Keratinocyte (primary cell): Measurements from ENCODE around the gene CCDC170. TPM values are rescaled to one million over a fixed set of nuclear protein-coding genes. Genes with fewer than 3 reads are reported as not detected.
"Not testable (repeated sequence)": the region's sequence is repeated elsewhere in the genome, so short reads cannot be mapped to it uniquely, and the experiment has no call there.

Experiments used
- DNase-seq: peaks from one replicate; pipeline ENCODE4 v3.0.0-alpha.2; 2011; ENCODE audit warnings: low read depth, missing footprints, low spot score
- FAIRE-seq: peaks from 2 replicates; lab custom pipeline; 2011; peaks lifted over from hg19 to GRCh38; lab: Jason Lieb, UNC
- H2AFZ ChIP-seq: 2 replicates; pipeline ENCODE4 v1.6.0; 2012; ENCODE audit warnings: low read length, control low read depth, inconsistent platforms; ENCODE audit not compliant: control insufficient read depth
- H3K27ac ChIP-seq: 2 replicates; pipeline ENCODE4 v1.5.1; 2011; ENCODE audit warnings: low read length; ENCODE audit not compliant: control insufficient read depth, insufficient read depth
- H3K27me3 ChIP-seq: 3 replicates; pipeline ENCODE4 v1.6.0; 2011; ENCODE audit warnings: low read length; ENCODE audit not compliant: control insufficient read depth, insufficient read depth; ENCODE audit errors: extremely low read depth
- H3K36me3 ChIP-seq, 2 experiments: 2 replicates in 1 of 2; 3 replicates in 1 of 2; pipeline ENCODE4 v1.5.1; 2011; ENCODE audit warnings: low read length in 2 of 2, mild to moderate bottlenecking in 1 of 2; ENCODE audit not compliant: control insufficient read depth in 2 of 2, insufficient read depth in 2 of 2; ENCODE audit errors: extremely low read depth in 1 of 2
- H3K4me1 ChIP-seq: 3 replicates; pipeline ENCODE4 v1.5.1; 2011; ENCODE audit warnings: low read length; ENCODE audit not compliant: control insufficient read depth, insufficient read depth; ENCODE audit errors: extremely low read depth
- H3K4me2 ChIP-seq: 3 replicates; pipeline ENCODE4 v1.6.0; 2011; ENCODE audit warnings: low read depth, low read length; ENCODE audit not compliant: control insufficient read depth, insufficient read depth; ENCODE audit errors: extremely low read depth
- H3K4me3 ChIP-seq, 3 experiments: fragments of 200-600 bp in 1 of 3; sonication (generic) in 1 of 3; 2 replicates in 2 of 3; 3 replicates in 1 of 3; pipeline ENCODE4 v1.5.1; 2011 to 2016; ENCODE audit warnings: low read length in 3 of 3, mild to moderate bottlenecking in 3 of 3, control low read depth in 2 of 3, inconsistent platforms in 1 of 3, low read depth in 1 of 3, mixed read lengths in 1 of 3, mixed run types in 1 of 3, moderate library complexity in 1 of 3; ENCODE audit not compliant: control insufficient read depth in 2 of 3, insufficient read depth in 2 of 3; ENCODE audit errors: extremely low read depth in 1 of 3
- H3K79me2 ChIP-seq: 2 replicates; pipeline ENCODE4 v1.6.0; 2012; ENCODE audit warnings: low read length; ENCODE audit not compliant: control insufficient read depth, insufficient read depth
- H3K9ac ChIP-seq: 3 replicates; pipeline ENCODE4 v1.6.0; 2011; ENCODE audit warnings: low read length; ENCODE audit not compliant: control insufficient read depth, insufficient read depth; ENCODE audit errors: extremely low read depth
- H3K9me1 ChIP-seq: 3 replicates; pipeline ENCODE4 v1.6.0; 2011; ENCODE audit warnings: low read length; ENCODE audit not compliant: control insufficient read depth, insufficient read depth; ENCODE audit errors: extremely low read depth
- H3K9me3 ChIP-seq: 2 replicates; pipeline ENCODE4 v1.5.1; 2012; ENCODE audit warnings: low read depth, low read length; ENCODE audit not compliant: control insufficient read depth
- H4K20me1 ChIP-seq: 3 replicates; pipeline ENCODE4 v1.6.0; 2011; ENCODE audit warnings: low read length; ENCODE audit not compliant: control insufficient read depth, insufficient read depth; ENCODE audit errors: extremely low read depth
- EZH2 ChIP-seq: IDR thresholded peaks from one replicate; pipeline ENCODE4 v1.6.1; 2012; ENCODE audit warnings: inconsistent platforms, mild to moderate bottlenecking, low read length, moderate library complexity
- dilution Hi-C: fragments of 300-500 bp; cut with MboI; formaldehyde crosslinking; loops from one replicate; pipeline ENCODE4 v1.7.0; 2020; ENCODE audit warnings: low sequenced_read_pairs; ENCODE audit not compliant: extremely low pct_ligation_motif_present
- polyA plus RNA-seq, 5 experiments: library from polyadenylated mRNA; depleted of rRNA in 3 of 5; stranded (reverse) in 3 of 5; stranded (forward) in 1 of 5; unstranded in 1 of 5; fragments of >200 nt; gene quantifications; 1 replicate in 1 of 5; 2 replicates in 3 of 5; 3 replicates in 1 of 5; pipeline versions ENCODE4 v1.2.1 to v1.2.3, GENCODE V29; 2011 to 2012; ENCODE audit warnings: missing spikeins in 2 of 5, low read depth in 1 of 5, low replicate concordance in 1 of 5
- TF ChIP-seq, protein P1 (sequence below), 3 experiments: IDR thresholded peaks in 1 of 3; conservative IDR thresholded peaks in 1 of 3; optimal IDR thresholded peaks in 1 of 3; 2 replicates in 2 of 3; 3 replicates in 1 of 3; pipeline versions ENCODE3 to v1.5.1; 2011; ENCODE audit warnings: low read length in 3 of 3, mild to moderate bottlenecking in 3 of 3, moderate library complexity in 2 of 3, control low read depth in 1 of 3, inconsistent platforms in 1 of 3; ENCODE audit not compliant: insufficient read depth in 2 of 3; ENCODE audit errors: extremely low read depth in 1 of 3

Gene CCDC170
- polyA plus RNA-seq, 1 donor (not counting 4 experiments of a cell fraction or from before 2014, with no cell fraction given) = 0.10 TPM

GRCh38 chr6:151452750-151453427 lies 40.9 kb upstream of the CCDC170 start:
- Histone ChIP-seq H3K27ac (peak overlapping the region; percentile 82), H3K9me3 (no peaks in the 10 kb centered on the region), H3K4me1 (peaks cover 9% of the 10 kb centered on the region), H3K27me3 (no peaks in the 10 kb centered on the region), H3K79me2 (peaks cover 46% of the 10 kb centered on the region), H3K4me2 (peak overlapping the region; percentile 83), H3K9ac (peak overlapping the region; percentile 88), H3K36me3 (peaks cover 1 to 3% of the 10 kb centered on the region in 2 experiments), H2AFZ (peak overlapping the region; percentile 83), H3K4me3 (peak overlapping the region; percentile 79 to 98 (median 96)), H4K20me1 (no peaks in the 10 kb centered on the region), H3K9me1 (no peaks in the 10 kb centered on the region)
- dilution Hi-C loops = no loop called here
- TF ChIP-seq, protein P1, sequence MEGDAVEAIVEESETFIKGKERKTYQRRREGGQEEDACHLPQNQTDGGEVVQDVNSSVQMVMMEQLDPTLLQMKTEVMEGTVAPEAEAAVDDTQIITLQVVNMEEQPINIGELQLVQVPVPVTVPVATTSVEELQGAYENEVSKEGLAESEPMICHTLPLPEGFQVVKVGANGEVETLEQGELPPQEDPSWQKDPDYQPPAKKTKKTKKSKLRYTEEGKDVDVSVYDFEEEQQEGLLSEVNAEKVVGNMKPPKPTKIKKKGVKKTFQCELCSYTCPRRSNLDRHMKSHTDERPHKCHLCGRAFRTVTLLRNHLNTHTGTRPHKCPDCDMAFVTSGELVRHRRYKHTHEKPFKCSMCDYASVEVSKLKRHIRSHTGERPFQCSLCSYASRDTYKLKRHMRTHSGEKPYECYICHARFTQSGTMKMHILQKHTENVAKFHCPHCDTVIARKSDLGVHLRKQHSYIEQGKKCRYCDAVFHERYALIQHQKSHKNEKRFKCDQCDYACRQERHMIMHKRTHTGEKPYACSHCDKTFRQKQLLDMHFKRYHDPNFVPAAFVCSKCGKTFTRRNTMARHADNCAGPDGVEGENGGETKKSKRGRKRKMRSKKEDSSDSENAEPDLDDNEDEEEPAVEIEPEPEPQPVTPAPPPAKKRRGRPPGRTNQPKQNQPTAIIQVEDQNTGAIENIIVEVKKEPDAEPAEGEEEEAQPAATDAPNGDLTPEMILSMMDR (optimal IDR thresholded peaks at IDR 0.05 in 1 of 3, IDR thresholded peaks at IDR 0.05 in 1 of 3, conservative IDR thresholded peaks at IDR 0.05 in 1 of 3; ENCODE audit: extremely low read depth in 1 of 3, insufficient read depth in 2 of 3, low read length in 3 of 3) = no peak
- no peak for TF ChIP-seq EZH2
- FAIRE-seq (no peak), DNase-seq (no peak)

- H3K9ac ChIP-seq, H3K4me1 ChIP-seq, DNase-seq, H2AFZ ChIP-seq, dilution Hi-C loops, H3K36me3 ChIP-seq, H3K4me3 ChIP-seq, H3K27me3 ChIP-seq, H3K9me3 ChIP-seq, H3K9me1 ChIP-seq, FAIRE-seq, H4K20me1 ChIP-seq, H3K4me2 ChIP-seq, H3K27ac ChIP-seq: not testable (repeated sequence)
- peaks cover 27% of the 10 kb centered on the region for H3K79me2 ChIP-seq
Measured at GRCh38 chr6:151455751-151456398, 37.9 kb upstream of the CCDC170 start.
